Kidney epithelial cell (primary cell): ENCODE data around the gene SLC41A3. TPM values are rescaled to one million over a fixed set of nuclear protein-coding genes. Genes with fewer than 3 reads are reported as not detected.

ENCODE experiments used
- DNase-seq: peaks from one replicate; pipeline ENCODE4 v3.0.0-alpha.2; 2010; ENCODE audit warnings: low read depth
- H3K27me3 ChIP-seq: 2 replicates; pipeline ENCODE4 v1.6.0; 2011; ENCODE audit warnings: low read length; ENCODE audit not compliant: control insufficient read depth, insufficient read depth
- H3K36me3 ChIP-seq: 2 replicates; pipeline ENCODE4 v1.5.1; 2011; ENCODE audit warnings: low read length; ENCODE audit not compliant: control insufficient read depth, insufficient read depth
- H3K4me3 ChIP-seq: 2 replicates; pipeline ENCODE4 v1.5.1; 2011; ENCODE audit warnings: low read depth, mild to moderate bottlenecking, control low read depth, low read length
- total RNA-seq: library from RNA; depleted of rRNA; stranded (reverse); fragments of >200 nt; gene quantifications from 2 replicates; pipeline ENCODE4 v1.2.3, GENCODE V29; 2015
- TF ChIP-seq, protein P1 (sequence below): IDR thresholded peaks from 2 replicates; pipeline ENCODE4 v1.5.1; 2011; ENCODE audit warnings: mild to moderate bottlenecking, moderate library complexity, low read length, control low read depth, inconsistent platforms; ENCODE audit not compliant: insufficient read depth, poor library complexity, severe bottlenecking

The SLC41A3 gene
- total RNA-seq, 1 donor from 2014 or later = 74.9 TPM

DNA sequence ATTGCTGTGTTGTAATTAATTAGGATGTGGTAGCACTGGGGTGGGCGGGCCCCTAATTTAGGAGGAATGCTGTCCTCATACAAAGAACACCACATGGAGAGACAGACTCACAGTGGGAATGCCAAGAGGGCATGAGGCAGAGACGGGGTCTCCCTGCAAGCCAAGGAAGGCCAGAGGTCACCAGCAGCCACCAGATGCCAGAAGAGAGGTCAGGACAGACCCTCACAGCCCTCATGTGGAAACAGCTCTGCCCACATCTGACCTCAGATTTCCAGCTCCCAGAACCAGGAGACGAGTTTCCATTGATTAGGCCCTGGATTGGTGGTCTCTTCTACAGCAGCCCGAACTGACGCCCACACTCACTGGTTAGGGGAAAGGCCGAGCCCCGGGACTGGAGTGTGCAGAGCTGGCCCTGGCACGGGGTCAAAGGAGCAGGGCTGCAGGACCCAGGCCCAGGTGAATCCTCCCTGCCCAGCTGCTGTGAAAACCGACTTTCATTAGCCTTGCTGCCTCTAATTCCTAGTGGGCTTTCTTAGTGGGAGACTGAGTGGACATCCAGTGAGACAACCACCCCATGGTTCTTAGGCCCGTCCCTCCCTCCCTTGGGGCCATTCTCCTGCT is 43.0 kb upstream of the SLC41A3 start:
- no peaks in the 10 kb centered on the region for H3K36me3 ChIP-seq
- TF ChIP-seq, protein P1, sequence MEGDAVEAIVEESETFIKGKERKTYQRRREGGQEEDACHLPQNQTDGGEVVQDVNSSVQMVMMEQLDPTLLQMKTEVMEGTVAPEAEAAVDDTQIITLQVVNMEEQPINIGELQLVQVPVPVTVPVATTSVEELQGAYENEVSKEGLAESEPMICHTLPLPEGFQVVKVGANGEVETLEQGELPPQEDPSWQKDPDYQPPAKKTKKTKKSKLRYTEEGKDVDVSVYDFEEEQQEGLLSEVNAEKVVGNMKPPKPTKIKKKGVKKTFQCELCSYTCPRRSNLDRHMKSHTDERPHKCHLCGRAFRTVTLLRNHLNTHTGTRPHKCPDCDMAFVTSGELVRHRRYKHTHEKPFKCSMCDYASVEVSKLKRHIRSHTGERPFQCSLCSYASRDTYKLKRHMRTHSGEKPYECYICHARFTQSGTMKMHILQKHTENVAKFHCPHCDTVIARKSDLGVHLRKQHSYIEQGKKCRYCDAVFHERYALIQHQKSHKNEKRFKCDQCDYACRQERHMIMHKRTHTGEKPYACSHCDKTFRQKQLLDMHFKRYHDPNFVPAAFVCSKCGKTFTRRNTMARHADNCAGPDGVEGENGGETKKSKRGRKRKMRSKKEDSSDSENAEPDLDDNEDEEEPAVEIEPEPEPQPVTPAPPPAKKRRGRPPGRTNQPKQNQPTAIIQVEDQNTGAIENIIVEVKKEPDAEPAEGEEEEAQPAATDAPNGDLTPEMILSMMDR = no peak
- H3K27me3 ChIP-seq = peaks cover 5% of the 10 kb centered on the region
- H3K4me3 ChIP-seq = no peak overlapping the region
- DNase-seq = no peak

DNA sequence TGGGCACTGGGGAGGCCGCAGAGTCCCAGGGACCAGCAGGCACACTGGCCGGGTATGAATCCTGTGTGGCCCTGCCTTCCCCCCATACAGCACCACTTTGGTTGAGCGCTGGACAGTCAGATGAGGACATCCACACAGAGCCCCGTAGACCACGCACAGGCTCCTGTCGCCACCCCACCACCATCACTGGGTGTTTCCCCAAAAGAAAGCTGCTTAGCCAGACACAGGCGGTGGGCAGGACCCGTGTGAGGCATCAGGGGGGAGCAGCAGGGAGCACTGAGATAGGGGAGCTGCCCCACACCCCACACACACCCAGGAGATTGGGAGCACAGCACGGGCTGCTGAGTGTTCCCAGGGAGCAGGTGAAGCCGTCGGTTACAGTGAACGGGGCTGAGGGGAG is 42.4 kb upstream of the SLC41A3 start:
- TF ChIP-seq, protein P1 = no peak
- Histone ChIP-seq H3K4me3 (no peak overlapping the region), H3K27me3 (peaks cover 3% of the 10 kb centered on the region), H3K36me3 (no peaks in the 10 kb centered on the region)
- DNase-seq = no peak

DNA sequence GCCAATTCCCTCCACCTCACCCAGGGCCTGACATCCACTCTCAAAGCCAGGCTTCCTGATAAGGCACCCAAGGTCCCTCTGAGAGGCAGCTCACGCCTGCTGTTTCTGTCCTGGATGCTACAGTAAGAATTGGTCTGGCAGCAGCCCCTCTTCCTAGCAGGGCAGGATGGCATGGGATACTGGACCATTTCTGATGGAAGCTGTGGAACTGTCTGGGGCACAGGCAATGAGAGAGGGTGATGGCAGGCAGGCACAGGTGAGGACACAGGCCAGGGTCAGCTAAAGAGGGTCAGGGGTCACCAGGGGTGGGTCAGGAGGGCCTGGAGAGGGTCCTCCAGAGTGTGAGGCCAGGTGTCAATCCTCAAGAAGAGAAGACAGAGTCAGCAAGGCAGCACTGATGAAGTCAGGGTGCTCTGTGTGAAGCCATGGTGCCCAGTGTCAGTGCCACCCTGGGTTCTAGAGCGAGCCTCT is 41.9 kb upstream of the SLC41A3 start:
- Histone ChIP-seq H3K4me3 (no peak overlapping the region), H3K36me3 (no peaks in the 10 kb centered on the region), H3K27me3 (peaks cover 3% of the 10 kb centered on the region)
- TF ChIP-seq, protein P1 = no peak
- no peak for DNase-seq

DNA sequence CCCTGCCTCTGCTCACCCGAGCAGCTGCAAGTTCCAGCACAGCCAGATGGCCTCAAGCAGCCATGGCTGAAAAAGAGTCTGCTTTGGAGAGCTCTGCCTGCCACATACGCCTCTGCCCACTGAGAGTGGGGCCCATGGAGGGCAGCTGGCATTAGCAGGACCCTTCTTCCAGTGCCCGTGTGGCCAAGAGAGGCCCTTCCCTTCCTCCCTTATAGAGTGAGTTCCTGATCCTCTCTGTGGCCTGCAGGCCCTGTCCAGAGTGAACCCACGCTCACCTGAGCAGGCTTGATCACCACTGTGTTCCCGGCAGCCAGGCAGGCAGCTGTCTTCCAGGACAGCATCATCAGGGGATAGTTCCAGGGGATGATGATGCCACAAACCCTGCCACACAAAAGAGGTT is 41.4 kb upstream of the SLC41A3 start:
- no peak for DNase-seq
- H3K36me3 ChIP-seq = no peaks in the 10 kb centered on the region
- no peak overlapping the region for H3K4me3 ChIP-seq
- TF ChIP-seq, protein P1 = no peak
- peaks cover 3% of the 10 kb centered on the region for H3K27me3 ChIP-seq

DNA sequence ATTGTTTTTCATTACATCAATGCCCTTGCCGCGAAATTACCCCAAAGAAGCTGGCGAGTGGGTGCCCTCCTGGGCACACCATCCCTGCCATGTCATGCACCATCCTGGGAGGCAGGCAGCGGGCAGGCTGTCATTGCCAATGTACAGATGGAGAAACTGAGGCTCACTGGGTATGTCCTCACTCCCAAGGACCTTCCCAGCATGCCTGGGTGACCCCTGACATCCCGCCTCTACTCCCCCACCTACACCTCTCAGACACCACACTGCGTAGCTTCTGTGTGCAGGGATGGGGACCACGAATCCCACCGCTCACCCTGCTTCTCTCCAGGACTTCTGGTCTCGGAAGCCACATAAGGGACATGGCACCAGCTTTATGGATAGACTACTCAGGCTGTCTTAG is 41.0 kb upstream of the SLC41A3 start:
- H3K27me3 ChIP-seq = peaks cover 3% of the 10 kb centered on the region
- TF ChIP-seq, protein P1 = no peak
- no peaks in the 10 kb centered on the region for H3K36me3 ChIP-seq
- no peak overlapping the region for H3K4me3 ChIP-seq
- DNase-seq = no peak
